IPS-15b (cell line): Measurements from ENCODE around the gene FBXO45.
"Not testable (repeated sequence)": the region's sequence is repeated elsewhere in the genome, so short reads cannot be mapped to it uniquely, and the experiment has no call there.

Source experiments
- H3K27me3 ChIP-seq: one replicate; pipeline ENCODE4 v1.6.1; 2013; ENCODE audit warnings: low read length; ENCODE audit not compliant: control insufficient read depth, insufficient read depth
- H3K36me3 ChIP-seq: one replicate; pipeline ENCODE4 v1.6.1; 2013; ENCODE audit warnings: low read length; ENCODE audit not compliant: control insufficient read depth, insufficient read depth
- H3K4me1 ChIP-seq: one replicate; pipeline ENCODE4 v1.6.1; 2013; ENCODE audit warnings: mild to moderate bottlenecking, low read length; ENCODE audit not compliant: control insufficient read depth, insufficient read depth
- H3K4me3 ChIP-seq: one replicate; pipeline ENCODE4 v1.5.1; 2013; ENCODE audit warnings: low read depth, low read length
- H3K9ac ChIP-seq: one replicate; pipeline ENCODE4 v1.6.1; 2013; ENCODE audit warnings: low read depth, mild to moderate bottlenecking, low read length
- H3K9me3 ChIP-seq: one replicate; pipeline ENCODE4 v1.6.1; 2013; ENCODE audit warnings: mild to moderate bottlenecking, low read length; ENCODE audit not compliant: control insufficient read depth, insufficient read depth

The FBXO45 gene

GRCh38 chr3:196559826-196560225 lies 8.6 kb upstream of the FBXO45 start:
- Histone ChIP-seq H3K4me3 (no peak overlapping the region), H3K9me3 (no peaks in the 10 kb centered on the region), H3K4me1 (no peaks in the 10 kb centered on the region), H3K9ac (no peak overlapping the region), H3K36me3 (no peaks in the 10 kb centered on the region), H3K27me3 (no peaks in the 10 kb centered on the region)

GRCh38 chr3:196563721-196564225 lies 4.7 kb upstream of the FBXO45 start:
- Histone ChIP-seq H3K27me3 (no peaks in the 10 kb centered on the region), H3K9me3 (no peaks in the 10 kb centered on the region), H3K9ac (no peak overlapping the region), H3K36me3 (peaks cover 6% of the 10 kb centered on the region), H3K4me1 (no peaks in the 10 kb centered on the region), H3K4me3 (no peak overlapping the region)

GRCh38 chr3:196569003-196569516 lies 600 bp downstream of the FBXO45 start:
- Histone ChIP-seq H3K27me3 (no peaks in the 10 kb centered on the region), H3K4me1 (peaks cover 6% of the 10 kb centered on the region), H3K4me3 (peak overlapping the region; percentile 100), H3K9me3 (no peaks in the 10 kb centered on the region), H3K9ac (peak overlapping the region; percentile 16), H3K36me3 (peaks cover 6% of the 10 kb centered on the region)

GRCh38 chr3:196570332-196570731 lies 1.9 kb downstream of the FBXO45 start:
- H3K9ac ChIP-seq = not testable (repeated sequence)

GRCh38 chr3:196572389-196572788 lies 3.9 kb downstream of the FBXO45 start:
- Histone ChIP-seq H3K4me3 (no peak overlapping the region), H3K9ac (no peak overlapping the region), H3K4me1 (peaks cover 6% of the 10 kb centered on the region), H3K27me3 (no peaks in the 10 kb centered on the region), H3K9me3 (no peaks in the 10 kb centered on the region), H3K36me3 (peaks cover 3% of the 10 kb centered on the region)

More at GRCh38 chr3:196570332-196570731, 1.9 kb downstream of the FBXO45 start:
- not testable (repeated sequence) for H3K4me1 ChIP-seq, H3K36me3 ChIP-seq, H3K27me3 ChIP-seq, H3K9me3 ChIP-seq
- H3K4me3 ChIP-seq = peak overlapping the region; percentile 100

GRCh38 chr3:196585044-196585757 lies 16.7 kb downstream of the FBXO45 start:
- Histone ChIP-seq H3K36me3 (peaks cover 3% of the 10 kb centered on the region), H3K9ac (no peak overlapping the region), H3K9me3 (no peaks in the 10 kb centered on the region), H3K4me3 (no peak overlapping the region), H3K27me3 (no peaks in the 10 kb centered on the region), H3K4me1 (peaks cover 4% of the 10 kb centered on the region)

GRCh38 chr3:196590279-196590678 lies 21.8 kb downstream of the FBXO45 start:
- peaks cover 4% of the 10 kb centered on the region for H3K4me1 ChIP-seq
- no peaks in the 10 kb centered on the region for H3K36me3 ChIP-seq
- no peak overlapping the region for H3K9ac ChIP-seq
- no peaks in the 10 kb centered on the region for H3K9me3 ChIP-seq
- H3K27me3 ChIP-seq = no peaks in the 10 kb centered on the region
- H3K4me3 ChIP-seq = no peak overlapping the region

GRCh38 chr3:196596355-196596754 lies 27.9 kb downstream of the FBXO45 start:
- Histone ChIP-seq H3K27me3 (no peaks in the 10 kb centered on the region), H3K4me3 (no peak overlapping the region), H3K4me1 (no peaks in the 10 kb centered on the region), H3K36me3 (no peaks in the 10 kb centered on the region), H3K9me3 (no peaks in the 10 kb centered on the region), H3K9ac (no peak overlapping the region)

- H3K4me3 ChIP-seq, H3K9me3 ChIP-seq, H3K27me3 ChIP-seq, H3K9ac ChIP-seq, H3K36me3 ChIP-seq, H3K4me1 ChIP-seq: not testable (repeated sequence)
These were observed 29.7 kb downstream of the FBXO45 start for GRCh38 chr3:196597971-196598733.

- Histone ChIP-seq H3K9ac (no peak overlapping the region), H3K4me1 (no peaks in the 10 kb centered on the region), H3K9me3 (no peaks in the 10 kb centered on the region), H3K4me3 (no peak overlapping the region), H3K36me3 (no peaks in the 10 kb centered on the region), H3K27me3 (no peaks in the 10 kb centered on the region)
These were observed 31.3 kb downstream of the FBXO45 start for GRCh38 chr3:196599734-196600128.

- H3K4me3 ChIP-seq = no peak overlapping the region
- H3K9me3 ChIP-seq = no peaks in the 10 kb centered on the region
- H3K27me3 ChIP-seq = no peaks in the 10 kb centered on the region
- no peaks in the 10 kb centered on the region for H3K36me3 ChIP-seq
- no peaks in the 10 kb centered on the region for H3K4me1 ChIP-seq
- H3K9ac ChIP-seq = no peak overlapping the region
These were observed 31.9 kb downstream of the FBXO45 start for GRCh38 chr3:196600359-196600758.

GRCh38 chr3:196602673-196603072 lies 34.2 kb downstream of the FBXO45 start:
- no peaks in the 10 kb centered on the region for H3K9me3 ChIP-seq
- H3K9ac ChIP-seq = no peak overlapping the region
- no peaks in the 10 kb centered on the region for H3K36me3 ChIP-seq
- no peaks in the 10 kb centered on the region for H3K27me3 ChIP-seq
- no peaks in the 10 kb centered on the region for H3K4me1 ChIP-seq
- no peak overlapping the region for H3K4me3 ChIP-seq
